ENCODE results near the gene PRAC2.

Gene PRAC2

DNA sequence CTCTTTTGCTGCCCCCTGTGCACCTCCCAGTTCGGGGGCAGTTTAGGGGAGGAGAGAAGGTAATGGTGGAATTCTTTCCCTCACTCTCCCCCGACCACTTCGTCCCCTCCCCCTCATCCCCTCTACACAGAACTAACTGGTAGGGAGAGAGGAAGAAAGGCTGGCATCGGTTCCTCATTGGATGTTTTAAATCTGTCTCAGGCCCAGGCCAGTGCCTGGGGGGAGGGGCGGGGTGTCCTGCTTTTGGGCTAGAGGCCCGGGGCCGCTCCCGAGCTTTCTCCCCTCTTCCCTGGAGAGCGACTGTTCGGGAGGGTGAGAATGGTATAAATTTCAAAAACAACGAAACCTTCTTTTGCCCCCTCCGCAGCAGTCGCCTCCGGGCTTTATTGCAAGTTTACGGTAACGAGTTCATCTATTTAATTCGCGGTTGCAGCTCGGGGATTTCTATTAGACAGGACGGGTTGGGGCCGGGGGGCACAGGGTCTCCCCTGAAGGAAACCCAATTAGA lies at the start of gene PRAC2:
PRAC2 (plus strand) TSS at position 271 of the 508 bp plus-strand sequence. CDS start 1,226 bp downstream, outside the sequence.
- TF ChIP-seq, protein P1, sequence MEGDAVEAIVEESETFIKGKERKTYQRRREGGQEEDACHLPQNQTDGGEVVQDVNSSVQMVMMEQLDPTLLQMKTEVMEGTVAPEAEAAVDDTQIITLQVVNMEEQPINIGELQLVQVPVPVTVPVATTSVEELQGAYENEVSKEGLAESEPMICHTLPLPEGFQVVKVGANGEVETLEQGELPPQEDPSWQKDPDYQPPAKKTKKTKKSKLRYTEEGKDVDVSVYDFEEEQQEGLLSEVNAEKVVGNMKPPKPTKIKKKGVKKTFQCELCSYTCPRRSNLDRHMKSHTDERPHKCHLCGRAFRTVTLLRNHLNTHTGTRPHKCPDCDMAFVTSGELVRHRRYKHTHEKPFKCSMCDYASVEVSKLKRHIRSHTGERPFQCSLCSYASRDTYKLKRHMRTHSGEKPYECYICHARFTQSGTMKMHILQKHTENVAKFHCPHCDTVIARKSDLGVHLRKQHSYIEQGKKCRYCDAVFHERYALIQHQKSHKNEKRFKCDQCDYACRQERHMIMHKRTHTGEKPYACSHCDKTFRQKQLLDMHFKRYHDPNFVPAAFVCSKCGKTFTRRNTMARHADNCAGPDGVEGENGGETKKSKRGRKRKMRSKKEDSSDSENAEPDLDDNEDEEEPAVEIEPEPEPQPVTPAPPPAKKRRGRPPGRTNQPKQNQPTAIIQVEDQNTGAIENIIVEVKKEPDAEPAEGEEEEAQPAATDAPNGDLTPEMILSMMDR (IDR thresholded peaks at IDR 0.05; ENCODE audit: control insufficient read depth, extremely low read depth, insufficient read depth): no peak
- peak within 1 kb of the TSS; percentile 91 for H3K4me3 ChIP-seq (ENCODE audit: low read depth, low read length)
- peak; percentile 70 for DNase-seq (ENCODE audit: low read depth)

DNA sequence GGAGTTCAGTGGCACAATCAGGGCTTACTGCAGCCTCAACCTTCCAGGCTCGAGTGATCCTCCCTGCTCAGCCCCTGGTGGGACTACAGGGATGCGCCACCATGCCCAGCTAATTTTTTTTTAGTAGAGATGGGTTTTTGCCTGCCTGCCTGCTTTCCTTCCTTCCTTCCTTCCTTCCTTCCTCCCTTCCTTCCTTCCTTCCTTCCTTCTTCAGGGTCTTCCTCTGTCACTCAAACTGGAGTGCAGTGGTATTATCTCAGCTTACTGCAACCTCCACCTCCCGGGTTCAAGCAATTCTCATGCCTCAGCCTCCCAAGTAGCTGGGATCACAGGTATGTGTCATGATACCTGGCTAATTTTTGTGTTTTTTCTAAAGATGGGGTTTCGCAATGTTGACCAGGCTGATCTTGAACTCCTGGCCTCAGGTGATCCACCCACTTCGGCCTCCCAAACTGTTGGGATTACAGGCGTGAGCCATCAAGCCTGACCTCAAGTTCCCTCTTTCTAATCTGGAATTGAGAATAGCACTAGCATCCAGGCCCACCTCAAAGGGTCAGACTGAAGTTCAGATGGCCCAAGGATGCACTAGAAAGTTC lies 45.9 kb upstream of the PRAC2 start:
- TF ChIP-seq, protein P1 (IDR thresholded peaks at IDR 0.05; ENCODE audit: control insufficient read depth, extremely low read depth, insufficient read depth): no peak
- DNase-seq (ENCODE audit: low read depth): no peak
- no peak overlapping the region for H3K4me3 ChIP-seq (ENCODE audit: low read depth, low read length)

DNA sequence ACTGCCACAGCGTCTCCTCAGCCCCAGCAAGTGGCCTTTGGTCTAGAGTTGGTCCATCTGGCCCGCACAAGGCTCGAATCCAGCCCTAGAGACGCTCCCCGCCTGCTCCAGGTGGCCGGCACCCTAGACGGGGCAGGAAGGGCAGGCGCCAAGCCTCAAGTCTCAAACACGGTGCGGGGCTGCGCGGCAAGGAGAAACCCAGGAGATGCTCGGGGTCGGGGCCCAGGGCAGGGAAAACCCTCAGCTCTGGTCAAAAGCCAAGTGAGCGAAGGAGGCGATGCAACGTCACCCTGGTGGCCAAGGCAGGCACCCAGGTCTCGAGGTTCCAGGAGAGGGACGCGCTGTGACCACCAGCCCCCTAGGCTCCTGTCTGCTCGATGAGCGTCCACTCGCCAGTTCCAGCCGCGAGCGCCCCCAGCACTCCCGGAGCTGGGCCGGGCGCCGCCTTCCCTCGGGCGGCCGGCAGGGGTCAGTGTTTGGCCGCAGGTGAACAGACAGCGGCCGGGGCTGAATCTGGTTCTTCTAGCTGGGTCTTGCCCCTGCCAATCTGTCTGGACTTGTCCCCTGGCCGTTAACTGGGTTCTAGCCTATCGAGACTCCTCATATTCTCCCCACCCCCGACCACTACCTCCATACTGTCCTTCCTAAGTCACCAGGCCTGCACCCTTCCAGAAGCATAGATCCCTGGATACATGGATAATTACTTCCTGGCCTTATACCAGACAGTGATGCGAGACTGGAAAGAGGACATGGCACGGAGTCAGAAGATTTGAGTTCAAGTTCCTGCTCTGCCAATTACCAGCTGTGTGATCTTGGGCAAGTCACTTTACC lies 44.6 kb upstream of the PRAC2 start:
- H3K4me3 ChIP-seq (ENCODE audit: low read depth, low read length): peak overlapping the region; percentile 35
- peak; percentile 25 for DNase-seq (ENCODE audit: low read depth)
- TF ChIP-seq, protein P1 (IDR thresholded peaks at IDR 0.05; ENCODE audit: control insufficient read depth, extremely low read depth, insufficient read depth): peak; percentile 97

DNA sequence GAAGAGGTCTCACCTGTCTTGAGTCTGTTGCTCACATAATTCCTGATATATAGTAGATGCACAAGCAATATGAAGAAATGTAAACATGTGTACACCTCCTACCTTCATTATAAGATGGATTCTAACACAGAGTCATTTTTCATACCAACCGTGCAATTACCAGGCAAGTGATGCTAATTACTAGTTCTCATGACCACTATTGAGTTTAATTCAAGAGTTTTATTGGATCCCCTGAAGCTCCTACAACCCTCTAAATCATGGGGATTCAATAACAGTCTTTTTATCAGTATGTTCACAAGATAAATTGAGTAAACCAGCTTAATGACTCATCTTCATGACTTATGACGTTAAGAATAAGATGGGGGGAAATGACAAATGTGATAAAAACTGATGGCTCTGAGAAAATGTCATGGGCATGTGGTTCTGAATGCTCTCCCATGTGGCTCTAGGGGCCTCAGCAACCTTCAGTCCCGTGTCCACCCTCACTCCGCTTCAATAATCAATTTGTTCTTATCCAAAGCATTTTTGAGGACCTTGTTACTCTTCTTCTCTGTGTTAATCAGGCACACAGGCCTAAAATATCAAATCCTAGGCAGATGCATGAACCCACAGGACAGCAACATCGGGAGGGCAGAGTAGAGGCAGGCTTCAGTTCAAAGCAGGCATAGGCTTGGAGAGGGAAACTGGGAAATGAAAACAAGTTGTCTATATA lies 43.4 kb upstream of the PRAC2 start:
- TF ChIP-seq, protein P1 (IDR thresholded peaks at IDR 0.05; ENCODE audit: control insufficient read depth, extremely low read depth, insufficient read depth): no peak
- no peak for DNase-seq (ENCODE audit: low read depth)

DNA sequence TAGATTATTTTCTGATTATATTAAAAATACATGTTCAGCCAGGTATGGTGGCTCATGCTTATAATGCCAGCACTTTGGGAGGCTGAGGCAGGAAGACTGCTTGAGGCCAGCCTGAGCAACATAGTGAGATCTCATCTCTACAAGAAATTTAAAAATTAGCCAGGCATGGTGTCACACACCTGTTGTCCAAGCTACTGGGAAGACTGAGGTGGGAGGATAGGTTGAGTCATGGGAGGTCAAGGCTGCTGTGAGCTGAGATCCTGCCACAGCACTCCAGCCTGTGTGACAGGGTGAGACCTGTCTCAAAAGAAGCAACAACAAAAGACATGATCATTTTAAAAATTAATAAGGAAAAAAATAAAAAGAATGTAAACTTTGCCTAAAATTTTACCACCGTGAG lies 41.4 kb upstream of the PRAC2 start:
- TF ChIP-seq, protein P1 (IDR thresholded peaks at IDR 0.05; ENCODE audit: control insufficient read depth, extremely low read depth, insufficient read depth): no peak
- no peak for DNase-seq (ENCODE audit: low read depth)
- no peak overlapping the region for H3K4me3 ChIP-seq (ENCODE audit: low read depth, low read length)

More for the DNA sequence above, 43.4 kb upstream of the PRAC2 start:
- H3K4me3 ChIP-seq (ENCODE audit: low read depth, low read length): no peak overlapping the region

DNA sequence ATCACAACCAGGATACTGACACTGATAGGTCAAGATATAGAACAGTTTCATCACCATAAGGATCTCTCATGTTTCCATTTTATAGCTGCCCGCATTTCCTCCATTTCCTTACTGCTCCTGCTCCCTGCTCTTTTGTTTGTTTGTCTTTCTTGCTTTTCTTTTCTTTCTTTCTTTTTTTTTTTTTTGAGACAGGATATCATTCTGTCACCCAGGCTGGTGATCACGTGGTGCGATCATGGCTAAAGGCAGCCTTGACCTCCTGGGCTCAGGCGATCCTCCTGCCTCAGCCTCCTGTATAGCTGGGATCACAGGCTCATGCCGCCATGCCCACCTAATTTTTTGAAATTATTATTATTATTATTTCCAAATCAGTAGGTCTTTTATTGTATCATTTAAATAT lies 32.3 kb upstream of the PRAC2 start:
- no peak for DNase-seq (ENCODE audit: low read depth)
- TF ChIP-seq, protein P1 (IDR thresholded peaks at IDR 0.05; ENCODE audit: control insufficient read depth, extremely low read depth, insufficient read depth): no peak
- H3K4me3 ChIP-seq (ENCODE audit: low read depth, low read length): no peak overlapping the region
